ENCODE data around the gene PWP2. TPM values are rescaled to one million over a fixed set of nuclear protein-coding genes. Genes with fewer than 3 reads are reported as not detected.
"Not testable (repeated sequence)": the region's sequence is repeated elsewhere in the genome, so short reads cannot be mapped to it uniquely, and the experiment has no call there.

The PWP2 gene
- polyA plus RNA-seq, 1 donor: 1.6 TPM

- not testable (repeated sequence) for DNase-seq (ENCODE audit: low read depth)
These were observed 56.0 kb downstream of the PWP2 start for GRCh38 chr21:44163167-44163653.

- DNase-seq (ENCODE audit: low read depth): not testable (repeated sequence)
These were observed 58.7 kb downstream of the PWP2 start for GRCh38 chr21:44165933-44166332.

- not testable (repeated sequence) for DNase-seq (ENCODE audit: low read depth)
These were observed 60.3 kb downstream of the PWP2 start for GRCh38 chr21:44167527-44167926.

- DNase-seq (ENCODE audit: low read depth): not testable (repeated sequence)
These were observed 63.1 kb downstream of the PWP2 start for GRCh38 chr21:44170326-44170725.

GRCh38 chr21:44170863-44171262 is 63.7 kb downstream of the PWP2 start:
- not testable (repeated sequence) for DNase-seq (ENCODE audit: low read depth)

GRCh38 chr21:44171962-44172572 is 64.9 kb downstream of the PWP2 start:
- DNase-seq (ENCODE audit: low read depth): not testable (repeated sequence)

- DNase-seq (ENCODE audit: low read depth): not testable (repeated sequence)
These were observed 65.5 kb downstream of the PWP2 start for GRCh38 chr21:44172741-44173140.

GRCh38 chr21:44175189-44175588 is 68.0 kb downstream of the PWP2 start:
- not testable (repeated sequence) for DNase-seq (ENCODE audit: low read depth)

- DNase-seq (ENCODE audit: low read depth): not testable (repeated sequence)
These were observed 68.9 kb downstream of the PWP2 start for GRCh38 chr21:44176127-44176526.

Other genes with a start within 250 kb of the PWP2 start
- 27.0 TPM for gene AGPAT3, start 242.2 kb upstream of the PWP2 start, polyA plus RNA-seq (ENCODE audit: insufficient read length)
- gene TRAPPC10, start 95.1 kb upstream of the PWP2 start, polyA plus RNA-seq (ENCODE audit: insufficient read length): 12.2 TPM
- gene GATD3, start 26.3 kb downstream of the PWP2 start, polyA plus RNA-seq (ENCODE audit: insufficient read length): 13.9 TPM
- gene ICOSLG, start 133.5 kb downstream of the PWP2 start, polyA plus RNA-seq (ENCODE audit: insufficient read length): 6.3 TPM
- not detected for gene DNMT3L, start 154.5 kb downstream of the PWP2 start, polyA plus RNA-seq (ENCODE audit: insufficient read length)
- gene AIRE, start 178.5 kb downstream of the PWP2 start, polyA plus RNA-seq (ENCODE audit: insufficient read length): not detected
- gene PFKL, start 192.7 kb downstream of the PWP2 start, polyA plus RNA-seq (ENCODE audit: insufficient read length): 49.5 TPM
- gene CFAP410, start 232.0 kb downstream of the PWP2 start, polyA plus RNA-seq (ENCODE audit: insufficient read length): 16.5 TPM
- gene TRPM2, start 246.2 kb downstream of the PWP2 start, polyA plus RNA-seq (ENCODE audit: insufficient read length): 1.5 TPM